Astrocyte of the cerebellum (primary cell): ENCODE measurements around the gene TMEM19.
A peak's percentile ranks its signal among the peaks of the same experiment; 100 is the strongest.

Source experiments
- DNase-seq: peaks from one replicate; pipeline ENCODE4 v3.0.0-alpha.2; 2011; ENCODE audit warnings: low read depth
- H3K4me3 ChIP-seq: 2 replicates; pipeline ENCODE4 v1.5.1; 2011; ENCODE audit warnings: mild to moderate bottlenecking, low read depth, low read length, moderate library complexity
- CTCF ChIP-seq: IDR thresholded peaks from 2 replicates; pipeline ENCODE4 v1.5.1; 2012; ENCODE audit warnings: low read length, low read depth, moderate library complexity, mild to moderate bottlenecking; ENCODE audit errors: missing control alignments
- in situ Hi-C: cut with HindIII; loops from 2 replicates; pipeline ENCODE4 v1.10.0; 2017; ENCODE audit warnings: low sequenced_read_pairs

The TMEM19 gene

GRCh38 chr12:71654200-71654599, 31.7 kb upstream of the TMEM19 start:
- DNase-seq: no peak
- no peak for TF ChIP-seq CTCF
- H3K4me3 ChIP-seq: no peak overlapping the region
- in situ Hi-C loops: no loop called here

- no peak for TF ChIP-seq CTCF
- no peak overlapping the region for H3K4me3 ChIP-seq
Measured at GRCh38 chr12:71655495-71655894, 30.4 kb upstream of the TMEM19 start.

GRCh38 chr12:71655907-71656306, 30.0 kb upstream of the TMEM19 start:
- no peak for TF ChIP-seq CTCF
- no peak overlapping the region for H3K4me3 ChIP-seq
- no peak for DNase-seq
- in situ Hi-C loops: no loop called here

More at GRCh38 chr12:71655495-71655894, 30.4 kb upstream of the TMEM19 start:
- in situ Hi-C loops: no loop called here
- DNase-seq: no peak

- no peak for TF ChIP-seq CTCF
- DNase-seq: no peak
- H3K4me3 ChIP-seq: no peak overlapping the region
- in situ Hi-C loops: no loop called here
Measured at GRCh38 chr12:71656740-71657139, 29.1 kb upstream of the TMEM19 start.

GRCh38 chr12:71661977-71662530, 23.8 kb upstream of the TMEM19 start:
- H3K4me3 ChIP-seq: peak overlapping the region; percentile 73
- no peak for DNase-seq
- TF ChIP-seq CTCF: no peak
- in situ Hi-C loops: loop anchor here (5.0 kb wide), 1 partner anchor 40 kb away; no protein-coding TSS in a partner anchor

- peak overlapping the region; percentile 73 for H3K4me3 ChIP-seq
- in situ Hi-C loops: loop anchor here (5.0 kb wide), 1 partner anchor 41 kb away; no protein-coding TSS in a partner anchor
- peak; percentile 4 for DNase-seq
- no peak for TF ChIP-seq CTCF
Measured at GRCh38 chr12:71662849-71663560, 22.9 kb upstream of the TMEM19 start.
